Neural progenitor cell (in vitro differentiated cells): ENCODE data around the gene PPCDC.

Source experiments
- EZH2 ChIP-seq: fragments of 200-600 bp; sonication (generic); IDR thresholded peaks from 2 replicates; pipeline ENCODE4 v1.6.1; 2017; ENCODE audit warnings: antibody characterized with exemption, mild to moderate bottlenecking, moderate library complexity
- EZH2phosphoT487 ChIP-seq: fragments of 200-600 bp; sonication (generic); IDR thresholded peaks from 2 replicates; pipeline ENCODE4 v1.6.1; 2017; ENCODE audit warnings: antibody characterized with exemption
- TF ChIP-seq, protein P1 (sequence below): fragments of 200-600 bp; sonication (generic); IDR thresholded peaks from 2 replicates; pipeline ENCODE4 v1.5.1; 2017; ENCODE audit warnings: antibody characterized with exemption, mild to moderate bottlenecking

DNA sequence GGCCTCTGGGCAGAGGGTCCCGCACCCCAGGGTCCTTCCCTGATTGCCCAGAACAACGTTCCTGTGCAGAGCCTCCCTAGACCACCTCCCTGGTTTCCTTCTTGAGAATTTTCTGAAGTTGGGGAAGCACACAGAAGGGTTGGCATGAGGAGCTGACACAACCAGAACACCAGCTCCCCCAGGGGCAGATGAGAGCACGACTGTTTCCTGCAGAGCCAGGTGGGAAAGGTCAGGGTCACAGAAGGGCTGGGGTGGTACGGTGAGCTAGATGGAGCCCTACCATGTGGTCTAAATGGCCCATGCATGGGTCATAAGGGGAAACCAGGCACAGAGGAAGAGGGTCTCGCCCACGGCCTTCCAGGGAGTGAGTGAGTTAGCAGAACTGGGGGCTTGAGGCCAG lies 10.4 kb downstream of the PPCDC start:
- TF ChIP-seq EZH2 = no peak
- TF ChIP-seq, protein P1, sequence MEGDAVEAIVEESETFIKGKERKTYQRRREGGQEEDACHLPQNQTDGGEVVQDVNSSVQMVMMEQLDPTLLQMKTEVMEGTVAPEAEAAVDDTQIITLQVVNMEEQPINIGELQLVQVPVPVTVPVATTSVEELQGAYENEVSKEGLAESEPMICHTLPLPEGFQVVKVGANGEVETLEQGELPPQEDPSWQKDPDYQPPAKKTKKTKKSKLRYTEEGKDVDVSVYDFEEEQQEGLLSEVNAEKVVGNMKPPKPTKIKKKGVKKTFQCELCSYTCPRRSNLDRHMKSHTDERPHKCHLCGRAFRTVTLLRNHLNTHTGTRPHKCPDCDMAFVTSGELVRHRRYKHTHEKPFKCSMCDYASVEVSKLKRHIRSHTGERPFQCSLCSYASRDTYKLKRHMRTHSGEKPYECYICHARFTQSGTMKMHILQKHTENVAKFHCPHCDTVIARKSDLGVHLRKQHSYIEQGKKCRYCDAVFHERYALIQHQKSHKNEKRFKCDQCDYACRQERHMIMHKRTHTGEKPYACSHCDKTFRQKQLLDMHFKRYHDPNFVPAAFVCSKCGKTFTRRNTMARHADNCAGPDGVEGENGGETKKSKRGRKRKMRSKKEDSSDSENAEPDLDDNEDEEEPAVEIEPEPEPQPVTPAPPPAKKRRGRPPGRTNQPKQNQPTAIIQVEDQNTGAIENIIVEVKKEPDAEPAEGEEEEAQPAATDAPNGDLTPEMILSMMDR = no peak
- no peak for TF ChIP-seq EZH2phosphoT487
